ENCODE results near the gene MSMP.

GRCh38 chr9:35746583-35746982, 7.5 kb downstream of the MSMP start:
- TF ChIP-seq CTCF (IDR thresholded peaks at IDR 0.05; ENCODE audit: poor library complexity) = no peak
- TF ChIP-seq EZH2 (IDR thresholded peaks at IDR 0.05; ENCODE audit: borderline replicate concordance) = no peak
